Brain microvascular endothelial cell (primary cell): ENCODE measurements around the gene STX11.

Experiments used
- DNase-seq: peaks from one replicate; pipeline ENCODE4 v3.0.0-alpha.2; 2020
- H3K27ac ChIP-seq: fragments of 250-450 bp; sonication (Bioruptor Pico); 2 replicates; pipeline ENCODE4 v1.5.1; 2020; ENCODE audit warnings: mild to moderate bottlenecking, moderate library complexity
- H3K27me3 ChIP-seq: fragments of 250-450 bp; sonication (Bioruptor Pico); replicated peaks from 2 replicates; pipeline ENCODE4 v1.5.1; 2020; ENCODE audit warnings: mild to moderate bottlenecking
- H3K36me3 ChIP-seq: fragments of 250-450 bp; sonication (Bioruptor Pico); replicated peaks from 2 replicates; pipeline ENCODE4 v1.5.1; 2020; ENCODE audit warnings: mild to moderate bottlenecking
- H3K4me3 ChIP-seq: 2 replicates; pipeline ENCODE4 v1.5.1; 2011; ENCODE audit warnings: low read depth, mild to moderate bottlenecking, control low read depth, low read length, moderate library complexity
- CTCF ChIP-seq: IDR thresholded peaks from 2 replicates; pipeline ENCODE4 v1.5.1; 2011; ENCODE audit warnings: low read depth, mild to moderate bottlenecking, moderate library complexity, low read length, control low read depth, inconsistent platforms; ENCODE audit errors: missing control alignments
- in situ Hi-C: cut with HindIII; loops from 2 replicates; pipeline ENCODE4 v1.10.0; 2017; ENCODE audit warnings: low sequenced_read_pairs, low pct_ligation_motif_present

STX11 gene

GRCh38 chr6:144149894-144150709 lies at the start of gene STX11:
Gene STX11, plus strand, starts transcription at chr6:144150517. Its CDS starts 36,111 bp downstream, at chr6:144186628.
- Histone ChIP-seq H3K27ac (no peak within 1 kb of the TSS), H3K27me3 (no peaks in the 10 kb centered on the region), H3K36me3 (no peaks in the 10 kb centered on the region), H3K4me3 (peak within 1 kb of the TSS; percentile 72)
- TF ChIP-seq CTCF: no peak
- in situ Hi-C loops: no loop called here
- peak; percentile 19 for DNase-seq

GRCh38 chr6:144103026-144103563 lies 47.2 kb upstream of the STX11 start:
- in situ Hi-C loops: loop anchor here (25.0 kb wide), 2 partner anchors 184 to 384 kb away; partner anchors contain the start of gene UTRN
- Histone ChIP-seq H3K36me3 (no peaks in the 10 kb centered on the region), H3K27me3 (no peaks in the 10 kb centered on the region), H3K27ac (no peak overlapping the region), H3K4me3 (no peak overlapping the region)
- no peak for DNase-seq
- no peak for TF ChIP-seq CTCF

- no peak for DNase-seq
- Histone ChIP-seq H3K27ac (no peak overlapping the region), H3K27me3 (no peaks in the 10 kb centered on the region), H3K36me3 (no peaks in the 10 kb centered on the region), H3K4me3 (no peak overlapping the region)
- in situ Hi-C loops: loop anchor here (25.0 kb wide), 2 partner anchors 183 to 383 kb away; partner anchors contain the start of gene UTRN
- TF ChIP-seq CTCF: no peak
Measured at GRCh38 chr6:144104488-144104887, 45.8 kb upstream of the STX11 start.

- DNase-seq: peak; percentile 69
- in situ Hi-C loops: loop anchor here (25.0 kb wide), 2 partner anchors 182 to 382 kb away; partner anchors contain the start of gene UTRN
- Histone ChIP-seq H3K27ac (no peak overlapping the region), H3K36me3 (no peaks in the 10 kb centered on the region), H3K4me3 (no peak overlapping the region), H3K27me3 (no peaks in the 10 kb centered on the region)
- TF ChIP-seq CTCF: peak; percentile 48
Measured at GRCh38 chr6:144104898-144105487, 45.3 kb upstream of the STX11 start.

GRCh38 chr6:144106206-144106605 lies 44.1 kb upstream of the STX11 start:
- TF ChIP-seq CTCF: no peak
- in situ Hi-C loops: loop anchor here (25.0 kb wide), 2 partner anchors 181 to 381 kb away; partner anchors contain the start of gene UTRN
- Histone ChIP-seq H3K4me3 (no peak overlapping the region), H3K36me3 (no peaks in the 10 kb centered on the region), H3K27me3 (no peaks in the 10 kb centered on the region), H3K27ac (no peak overlapping the region)
- DNase-seq: no peak
